Right lobe of liver (tissue), 6 donors: ENCODE measurements around the gene SRC. TPM values are rescaled to one million over a fixed set of nuclear protein-coding genes. Genes with fewer than 3 reads are reported as not detected.

Source experiments
- ATAC-seq, 4 donors: fragments of 200-7000 bp; cut with Tn5 transposase; one replicate each; pipeline ENCODE4 v1.9.1; 2020; ENCODE audit warnings: mild to moderate bottlenecking in 4 of 4, moderate library complexity in 4 of 4
- DNase-seq, 3 donors: peaks; one replicate each; pipeline ENCODE4 v3.0.0-alpha.2; 2020
- H3K27ac ChIP-seq, 3 donors: fragments of 200-600 bp; one replicate each; pipeline ENCODE4 v1.8.0; 2022
- H3K27me3 ChIP-seq, 2 donors: fragments of 200-600 bp; one replicate each; pipeline ENCODE4 v1.8.0; 2022
- H3K36me3 ChIP-seq, 4 donors: fragments of 200-600 bp; sonication (generic) in 1 of 4; one replicate each; pipeline versions ENCODE4 v1.5.1 to v1.8.0; 2017 to 2022; ENCODE audit warnings: control low read depth in 1 of 4
- H3K4me1 ChIP-seq, 4 donors: fragments of 200-600 bp; sonication (generic) in 1 of 4; one replicate each; pipeline versions ENCODE4 v1.5.1 to v1.8.0; 2017 to 2022; ENCODE audit warnings: control low read depth in 1 of 4
- H3K4me3 ChIP-seq, 3 donors: fragments of 200-600 bp; one replicate each; pipeline ENCODE4 v1.8.0; 2022
- H3K9me3 ChIP-seq, 4 donors: fragments of 200-600 bp; sonication (generic) in 1 of 4; one replicate each; pipeline versions ENCODE4 v1.5.1 to v1.8.0; 2017 to 2022; ENCODE audit warnings: control low read depth in 1 of 4
- POLR2A ChIP-seq: fragments of 450-650 bp; IDR thresholded peaks from one replicate; pipeline ENCODE4 v1.6.1; 2017; ENCODE audit warnings: antibody characterized with exemption, mild to moderate bottlenecking
- WGBS: methylation state at CpG from one replicate; pipeline ENCODE4 v1.1.6; 2018; ENCODE audit warnings: low coverage, low lambda C conversion rate; ENCODE audit not compliant: insufficient coverage; ENCODE audit errors: missing lambda C conversion rate; 5-methylcytosine and 5-hydroxymethylcytosine counted together
- intact Hi-C, 2 donors: fragments of 100-400 bp; cut with DNase I; formaldehyde crosslinking; loops; one replicate each; pipeline versions ENCODE4 v1.11.2 to v1.14.1; 2022
- total RNA-seq, 6 experiments: library from RNA; depleted of rRNA in 2 of 6; stranded (reverse); fragments of >200 nt in 2 of 6; fragmentation: NEBNext Ultra II Directional in 3 of 6; extraction: Animal tissue kit (Norgen Biotek cat#: 25700) in 3 of 6; gene quantifications; one replicate each; pipeline versions ENCODE4 v1.1.0 to v1.2.4, GENCODE V29; 2016 to 2023
- TF ChIP-seq, protein P1 (sequence below), 4 donors: fragments of 200-600 bp in 3 of 4; fragments of 450-650 bp in 1 of 4; IDR thresholded peaks; one replicate each; pipeline versions ENCODE4 v1.5.1 to v1.8.0; 2016 to 2022; ENCODE audit warnings: antibody characterized with exemption in 4 of 4, mild to moderate bottlenecking in 2 of 4
- donor health status: DM: no; HTN: yes; CAD: no.
- donor health status: DM: no; HTN: no; CAD: no.
- donor health status: DM: no; HTN: no; CAD: no.
- donor health status: DM: no; HTN: yes; CAD: no.
- donor health status: DM: no; HTN: yes; CAD: no.

Gene SRC
- total RNA-seq, 6 experiments from 2014 or later, result 3.1 to 17.3 (median 11.2) TPM

DNA sequence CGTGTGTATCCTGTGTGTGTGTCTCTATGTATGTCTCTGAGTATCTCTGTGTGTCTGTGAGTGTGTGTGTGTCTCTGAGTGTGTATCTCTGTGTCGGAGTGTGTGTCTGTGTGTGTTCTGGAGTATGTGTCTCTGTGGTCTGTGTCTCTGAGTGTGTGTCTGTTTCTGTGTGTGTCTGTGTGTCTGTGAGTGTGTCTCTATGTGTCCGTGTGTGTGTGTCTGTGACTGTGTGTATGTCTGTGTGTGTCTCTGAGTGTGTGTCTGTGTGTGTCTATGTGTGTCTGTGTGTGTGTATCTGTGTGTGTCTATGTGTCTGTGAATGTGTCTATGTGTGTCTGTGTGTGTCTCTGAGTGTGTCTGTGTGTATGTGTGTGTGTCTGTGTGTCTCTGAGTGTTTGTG is 73.4 kb downstream of the SRC start:
- Histone ChIP-seq H3K4me3 (no peak overlapping the region), H3K27me3 (no peaks in the 10 kb centered on the region), H3K36me3 (no peaks in the 10 kb centered on the region), H3K27ac (no peak overlapping the region), H3K4me1 (no peaks in the 10 kb centered on the region), H3K9me3 (no peaks in the 10 kb centered on the region)
- TF ChIP-seq, protein P1, sequence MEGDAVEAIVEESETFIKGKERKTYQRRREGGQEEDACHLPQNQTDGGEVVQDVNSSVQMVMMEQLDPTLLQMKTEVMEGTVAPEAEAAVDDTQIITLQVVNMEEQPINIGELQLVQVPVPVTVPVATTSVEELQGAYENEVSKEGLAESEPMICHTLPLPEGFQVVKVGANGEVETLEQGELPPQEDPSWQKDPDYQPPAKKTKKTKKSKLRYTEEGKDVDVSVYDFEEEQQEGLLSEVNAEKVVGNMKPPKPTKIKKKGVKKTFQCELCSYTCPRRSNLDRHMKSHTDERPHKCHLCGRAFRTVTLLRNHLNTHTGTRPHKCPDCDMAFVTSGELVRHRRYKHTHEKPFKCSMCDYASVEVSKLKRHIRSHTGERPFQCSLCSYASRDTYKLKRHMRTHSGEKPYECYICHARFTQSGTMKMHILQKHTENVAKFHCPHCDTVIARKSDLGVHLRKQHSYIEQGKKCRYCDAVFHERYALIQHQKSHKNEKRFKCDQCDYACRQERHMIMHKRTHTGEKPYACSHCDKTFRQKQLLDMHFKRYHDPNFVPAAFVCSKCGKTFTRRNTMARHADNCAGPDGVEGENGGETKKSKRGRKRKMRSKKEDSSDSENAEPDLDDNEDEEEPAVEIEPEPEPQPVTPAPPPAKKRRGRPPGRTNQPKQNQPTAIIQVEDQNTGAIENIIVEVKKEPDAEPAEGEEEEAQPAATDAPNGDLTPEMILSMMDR (IDR thresholded peaks at IDR 0.05), result no peak
- TF ChIP-seq POLR2A, result no peak
- ATAC-seq (no peak), DNase-seq (no peak)
- 100% methylated on average over 1 of the region's 3 CpGs for WGBS
- intact Hi-C loops, result no loop called here

DNA sequence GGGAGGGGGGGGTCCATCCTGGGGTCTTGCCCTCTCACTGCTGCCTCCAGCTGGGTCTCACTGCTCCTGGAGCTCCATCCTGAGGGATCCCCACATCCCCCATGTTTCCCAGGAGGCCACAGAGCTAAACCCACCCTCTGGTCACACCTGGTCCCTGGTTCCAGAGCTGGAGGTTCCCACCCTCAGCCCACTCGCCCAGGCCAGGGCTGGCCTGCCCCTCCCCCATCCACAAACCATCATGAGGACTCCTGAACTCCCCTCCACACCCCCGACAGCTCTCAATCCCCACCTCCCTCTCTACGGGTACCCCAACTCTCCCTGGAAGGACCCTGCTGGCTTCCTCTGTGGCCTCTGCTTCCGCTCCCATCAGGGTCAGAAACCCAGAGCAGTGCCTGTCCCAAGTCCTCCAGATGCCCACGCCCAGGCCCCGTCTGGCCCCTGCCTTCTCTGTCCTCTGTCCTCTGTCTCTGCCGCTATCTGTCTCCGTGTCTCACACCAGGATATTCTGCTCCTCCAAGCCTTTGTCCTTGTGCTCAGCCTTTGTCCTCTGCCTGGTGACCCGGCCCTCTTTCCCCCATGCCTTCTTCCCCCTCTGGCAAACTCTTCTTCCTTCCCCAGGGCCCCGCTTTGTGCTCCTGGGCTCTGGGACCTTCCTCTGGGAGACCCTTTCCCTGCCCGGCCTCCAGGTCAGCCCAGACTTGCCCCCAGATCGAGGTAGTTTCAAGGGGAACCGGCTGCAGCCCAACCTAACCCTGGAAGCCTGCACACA is 74.0 kb downstream of the SRC start:
- no peaks in the 10 kb centered on the region for H3K36me3 ChIP-seq
- no peak for DNase-seq
- ATAC-seq, result no peak
- no peaks in the 10 kb centered on the region for H3K4me1 ChIP-seq
- H3K9me3 ChIP-seq, result no peaks in the 10 kb centered on the region
- no peak for TF ChIP-seq POLR2A
- TF ChIP-seq, protein P1 (IDR thresholded peaks at IDR 0.05), result no peak
- WGBS, result 56% methylated on average over 10 of the region's 13 CpGs
- H3K27ac ChIP-seq, result no peak overlapping the region
- intact Hi-C loops, result no loop called here
- H3K4me3 ChIP-seq, result no peak overlapping the region
- no peaks in the 10 kb centered on the region for H3K27me3 ChIP-seq

DNA sequence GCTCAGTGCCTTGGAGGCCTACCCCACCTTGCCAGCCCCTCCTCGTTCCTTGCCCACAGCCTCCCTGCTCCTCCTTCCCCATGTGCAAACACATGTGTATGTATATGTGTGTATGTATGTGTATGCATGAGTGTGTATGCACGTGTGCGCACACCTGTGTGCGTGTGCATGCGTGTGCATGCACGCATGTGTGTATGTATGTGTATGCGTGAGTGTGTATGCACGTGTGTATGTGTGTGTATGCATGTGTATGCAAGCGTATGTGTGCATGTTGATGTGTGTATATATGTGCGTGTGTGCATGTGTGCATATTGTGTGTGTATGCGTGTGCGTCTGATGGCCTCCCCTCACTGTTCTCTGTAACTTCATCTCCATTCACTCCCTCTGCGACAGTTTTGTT is 74.7 kb downstream of the SRC start:
- Histone ChIP-seq H3K27ac (no peak overlapping the region), H3K36me3 (no peaks in the 10 kb centered on the region), H3K27me3 (no peaks in the 10 kb centered on the region), H3K4me3 (no peak overlapping the region), H3K4me1 (no peaks in the 10 kb centered on the region), H3K9me3 (no peaks in the 10 kb centered on the region)
- ATAC-seq (no peak), DNase-seq (no peak)
- 85% methylated on average over 10 of the region's 13 CpGs for WGBS
- intact Hi-C loops, result no loop called here
- TF ChIP-seq, protein P1 (IDR thresholded peaks at IDR 0.05), result no peak
- no peak for TF ChIP-seq POLR2A

DNA sequence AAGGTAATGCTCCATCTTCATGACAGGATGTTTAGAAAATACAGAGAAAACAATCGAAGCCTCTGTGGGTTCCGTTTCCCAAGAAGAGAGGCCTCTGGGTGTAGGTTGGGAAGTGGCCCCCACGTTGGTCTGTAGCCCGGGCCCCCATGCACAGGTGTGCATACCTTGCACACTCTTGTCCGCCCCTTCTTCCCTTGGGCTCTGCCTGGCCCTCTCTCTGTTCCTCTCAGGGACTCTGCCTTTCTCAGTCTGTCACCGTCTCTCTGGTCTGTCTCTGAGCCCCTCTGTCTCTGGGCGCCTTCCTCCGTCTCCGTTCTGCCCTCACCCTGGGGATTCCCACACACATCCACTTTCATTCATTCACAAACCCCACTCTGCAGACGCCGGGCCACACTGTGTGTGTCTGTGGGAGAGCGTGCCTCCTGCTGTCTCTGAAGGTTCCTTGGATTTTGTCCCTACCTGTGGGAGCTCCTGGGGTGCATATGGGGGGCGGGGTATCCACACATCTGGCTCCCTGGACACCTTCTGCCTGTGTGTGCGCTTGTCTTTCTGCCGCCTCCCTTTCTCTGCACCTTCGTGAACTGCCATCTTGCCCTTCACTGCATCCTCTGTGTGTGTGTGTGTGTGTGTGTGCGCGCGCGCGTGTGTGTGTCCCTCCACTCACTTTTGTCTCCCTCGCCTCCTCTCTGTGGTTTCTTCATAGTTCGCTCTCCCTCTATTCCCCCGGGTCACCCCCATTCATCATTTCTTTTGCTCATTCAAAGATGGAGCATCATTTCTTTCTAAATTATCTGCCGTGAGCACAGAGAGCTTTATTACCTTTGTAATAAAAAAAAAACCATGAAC is 75.3 kb downstream of the SRC start:
- Histone ChIP-seq H3K9me3 (no peaks in the 10 kb centered on the region), H3K36me3 (no peaks in the 10 kb centered on the region), H3K4me1 (no peaks in the 10 kb centered on the region), H3K4me3 (no peak overlapping the region), H3K27ac (no peak overlapping the region), H3K27me3 (no peaks in the 10 kb centered on the region)
- intact Hi-C loops, result no loop called here
- WGBS, result 54% methylated on average over 21 of the region's 25 CpGs
- TF ChIP-seq, protein P1 (IDR thresholded peaks at IDR 0.05), result no peak
- TF ChIP-seq POLR2A, result no peak
- ATAC-seq (no peak), DNase-seq (no peak)
